Large intestine (tissue), 3 donors: ENCODE data around the gene SHLD2. TPM values are rescaled to one million over a fixed set of nuclear protein-coding genes. Genes with fewer than 3 reads are reported as not detected.
"Not testable (repeated sequence)": the region's sequence is repeated elsewhere in the genome, so short reads cannot be mapped to it uniquely, and the experiment has no call there.

Experiments used
- DNase-seq, 2 donors: peaks; one replicate each; pipeline versions ENCODE4 v3.0.0 to v3.0.0-alpha.2; 2013
- H3K27ac ChIP-seq: one replicate; pipeline ENCODE4 v1.5.1; 2013; ENCODE audit warnings: low read length
- H3K27me3 ChIP-seq: 2 replicates; pipeline ENCODE4 v1.6.1; 2013; ENCODE audit warnings: low read length; ENCODE audit not compliant: control insufficient read depth, insufficient read depth
- H3K36me3 ChIP-seq: 2 replicates; pipeline ENCODE4 v1.6.1; 2013; ENCODE audit warnings: low read length; ENCODE audit not compliant: control insufficient read depth, insufficient read depth
- H3K4me1 ChIP-seq: one replicate; pipeline ENCODE4 v1.6.1; 2013; ENCODE audit warnings: low read length; ENCODE audit not compliant: control insufficient read depth, insufficient read depth
- H3K4me3 ChIP-seq: one replicate; pipeline ENCODE4 v1.5.1; 2013; ENCODE audit warnings: low read length
- H3K9me3 ChIP-seq: one replicate; pipeline ENCODE4 v1.6.1; 2013; ENCODE audit warnings: mild to moderate bottlenecking, low read depth, low read length, moderate library complexity; ENCODE audit not compliant: control insufficient read depth
- WGBS: methylation state at CpG from one replicate; pipeline ENCODE4 v1.1.5; 2013; ENCODE audit warnings: low lambda C conversion rate; ENCODE audit not compliant: insufficient coverage; 5-methylcytosine and 5-hydroxymethylcytosine counted together
- polyA plus RNA-seq: library from polyadenylated mRNA; unstranded; fragments of 120-200 nt; gene quantifications from one replicate; pipeline ENCODE4 v1.2.1, GENCODE V29; 2013

Gene SHLD2
- polyA plus RNA-seq, 1 donor: 35.9 TPM

DNA sequence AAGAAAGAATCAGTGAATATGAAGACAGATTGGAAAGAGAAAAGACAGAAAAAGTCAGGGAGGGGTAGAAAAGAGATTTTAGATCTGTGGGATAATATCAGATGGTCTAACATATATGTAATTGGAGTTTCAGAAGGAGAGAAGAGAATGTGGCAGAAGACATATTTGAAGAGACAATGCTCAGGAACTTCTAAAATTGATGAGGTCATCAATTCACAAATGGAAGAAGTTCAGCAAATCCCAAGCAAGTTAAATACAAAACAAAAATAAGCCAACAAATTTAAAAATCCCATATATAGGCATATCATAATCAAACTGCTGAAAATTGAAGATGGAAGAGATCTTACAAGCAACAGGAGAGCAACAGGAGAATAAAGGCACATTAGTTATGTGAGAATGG lies 42.5 kb downstream of the SHLD2 start:
- H3K27ac ChIP-seq, H3K4me3 ChIP-seq, H3K4me1 ChIP-seq, H3K36me3 ChIP-seq, DNase-seq, H3K27me3 ChIP-seq, H3K9me3 ChIP-seq: not testable (repeated sequence)

DNA sequence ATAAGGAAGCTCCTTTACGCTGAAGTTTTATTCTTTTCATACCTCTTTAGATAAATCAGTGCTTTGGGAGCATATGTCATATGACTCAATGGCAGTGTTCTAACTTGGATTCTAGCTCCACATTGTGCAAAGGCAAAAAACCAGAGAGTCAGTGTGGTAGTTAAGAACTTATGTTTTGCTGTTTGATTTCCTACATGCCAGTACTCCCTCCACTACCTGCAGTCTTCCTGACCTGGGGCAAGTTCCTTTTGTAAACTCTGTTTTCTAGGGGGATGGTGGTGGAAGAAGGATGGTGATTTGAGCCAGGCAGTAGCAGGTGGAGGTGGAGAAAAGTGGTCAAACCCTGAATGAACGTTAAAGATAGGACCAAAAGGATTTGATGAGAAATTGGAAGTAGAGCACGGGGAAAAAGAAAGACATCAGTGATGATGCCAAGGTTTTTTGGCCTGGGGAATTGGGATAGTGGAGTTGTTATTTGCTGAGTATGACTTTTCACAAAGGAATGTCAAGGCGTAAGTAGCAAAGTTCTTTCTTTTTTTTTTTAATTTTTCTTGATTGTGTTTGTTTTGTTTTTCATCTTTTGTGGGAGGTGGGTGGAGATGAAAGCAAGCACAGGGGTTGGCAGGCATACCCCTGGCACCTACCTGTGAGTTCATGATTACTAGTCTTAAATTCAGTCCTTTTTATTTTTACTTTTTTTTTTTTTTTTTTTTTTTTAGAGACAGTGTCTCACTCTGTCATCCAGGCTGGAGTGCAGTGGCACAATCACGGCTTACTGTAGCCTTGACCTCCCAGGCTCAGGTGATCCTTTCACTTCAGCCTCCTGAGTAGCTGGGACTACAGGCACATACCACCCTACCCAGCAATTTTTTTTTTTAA lies 47.5 kb downstream of the SHLD2 start:
- WGBS: no CpG with 5 or more reads among the region's 5 CpGs
- not testable (repeated sequence) for H3K27me3 ChIP-seq, H3K9me3 ChIP-seq, H3K4me3 ChIP-seq, H3K4me1 ChIP-seq, H3K27ac ChIP-seq, DNase-seq, H3K36me3 ChIP-seq

- not testable (repeated sequence) for DNase-seq, H3K27ac ChIP-seq, H3K36me3 ChIP-seq, H3K27me3 ChIP-seq, H3K4me3 ChIP-seq, H3K4me1 ChIP-seq, H3K9me3 ChIP-seq
- no CpG with 5 or more reads among the region's 6 CpGs for WGBS
Measured at GRCh38 chr10:87143109-87143418, 48.1 kb downstream of the SHLD2 start.

- not testable (repeated sequence) for H3K36me3 ChIP-seq, H3K4me3 ChIP-seq, H3K9me3 ChIP-seq, H3K4me1 ChIP-seq, H3K27me3 ChIP-seq, H3K27ac ChIP-seq
- WGBS: no CpG with 5 or more reads among the region's 3 CpGs
- DNase-seq: peak; percentile 2 to 20
Measured at GRCh38 chr10:87145598-87145997, 50.6 kb downstream of the SHLD2 start.

DNA sequence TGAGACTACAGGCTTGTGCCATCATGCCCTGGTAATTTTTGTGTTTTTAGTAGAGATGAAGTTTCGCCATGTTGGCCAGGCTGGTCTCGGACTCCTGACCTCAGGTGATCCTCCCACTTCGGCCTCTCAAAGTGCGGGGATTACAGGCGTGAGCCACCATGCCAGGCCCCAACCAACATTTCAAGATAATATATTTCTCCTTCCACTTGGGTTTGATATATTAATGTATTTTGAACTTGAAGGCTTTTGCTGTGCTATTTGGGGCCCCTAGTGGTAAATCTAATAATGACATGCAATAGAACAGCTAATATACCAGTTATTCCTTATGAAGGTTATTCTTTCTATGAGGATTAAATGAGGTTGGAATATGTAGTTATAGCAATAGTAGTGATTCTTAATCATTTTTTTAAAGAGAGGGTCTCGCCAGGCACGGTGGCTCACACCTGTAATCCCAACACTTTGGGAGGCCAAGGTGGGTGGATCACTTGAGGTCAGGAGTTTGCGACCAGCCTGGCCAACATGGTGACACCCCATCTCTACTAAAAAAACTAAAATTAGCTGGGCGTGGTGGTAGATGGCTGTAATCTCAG lies 54.1 kb downstream of the SHLD2 start:
- H3K36me3 ChIP-seq, H3K27me3 ChIP-seq, H3K4me3 ChIP-seq, H3K9me3 ChIP-seq, DNase-seq, H3K4me1 ChIP-seq, H3K27ac ChIP-seq: not testable (repeated sequence)
- no CpG with 5 or more reads among the region's 9 CpGs for WGBS

DNA sequence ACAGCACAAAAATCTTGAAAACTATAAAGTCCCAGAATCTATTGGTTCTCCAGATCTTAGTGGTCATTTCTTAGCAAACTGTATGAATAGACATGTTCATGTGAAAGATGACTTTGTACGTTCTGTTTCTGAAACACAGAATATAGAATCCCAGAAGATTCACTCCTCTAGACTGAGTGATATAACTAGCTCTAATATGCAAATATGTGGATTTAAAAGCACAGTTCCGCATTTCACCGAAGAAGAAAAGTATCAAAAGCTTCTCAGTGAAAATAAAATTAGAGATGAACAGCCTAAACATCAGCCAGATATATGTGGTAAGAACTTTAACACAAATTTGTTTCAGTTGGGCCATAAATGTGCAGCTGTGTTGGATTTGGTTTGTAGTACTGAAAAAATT lies 56.5 kb downstream of the SHLD2 start:
- H3K9me3 ChIP-seq, DNase-seq, H3K4me1 ChIP-seq, H3K4me3 ChIP-seq, H3K27ac ChIP-seq, H3K27me3 ChIP-seq, H3K36me3 ChIP-seq: not testable (repeated sequence)
- WGBS: no CpG with 5 or more reads among the region's 3 CpGs

GRCh38 chr10:87156841-87157240 lies 61.8 kb downstream of the SHLD2 start:
- not testable (repeated sequence) for DNase-seq, H3K36me3 ChIP-seq, H3K27ac ChIP-seq, H3K4me3 ChIP-seq, H3K4me1 ChIP-seq, H3K27me3 ChIP-seq, H3K9me3 ChIP-seq
- WGBS: no CpG with 5 or more reads among the region's 4 CpGs

DNA sequence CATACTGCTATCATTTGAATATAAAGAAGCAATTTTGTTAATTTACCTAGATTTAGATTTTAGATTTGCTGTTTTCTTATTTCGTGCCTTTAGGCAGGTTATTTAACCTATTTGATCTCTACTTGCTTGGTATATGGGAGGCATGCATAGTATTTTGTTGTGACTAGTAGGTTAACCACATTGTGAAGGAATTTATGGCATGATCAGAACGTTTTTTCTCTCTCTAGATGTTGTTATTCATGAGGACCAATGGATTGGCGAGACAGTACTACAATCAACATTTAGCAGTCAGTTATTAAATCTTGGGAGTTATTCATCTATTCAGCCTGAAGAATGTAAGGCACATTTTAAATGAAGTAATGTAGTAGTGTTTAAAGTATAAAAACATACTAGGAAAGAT lies 62.8 kb downstream of the SHLD2 start:
- H3K27me3 ChIP-seq, H3K4me1 ChIP-seq, H3K9me3 ChIP-seq, H3K27ac ChIP-seq, H3K4me3 ChIP-seq, H3K36me3 ChIP-seq, DNase-seq: not testable (repeated sequence)
- no CpG with 5 or more reads among the region's 3 CpGs for WGBS

- not testable (repeated sequence) for H3K4me1 ChIP-seq, H3K27me3 ChIP-seq, H3K27ac ChIP-seq, H3K36me3 ChIP-seq, DNase-seq, H3K4me3 ChIP-seq, H3K9me3 ChIP-seq
- whole genome bisulfite sequencing: 95% methylated on average over 3 of the region's 3 CpGs
Measured at GRCh38 chr10:87162703-87163293, 67.8 kb downstream of the SHLD2 start.

GRCh38 chr10:87163414-87163813 lies 68.4 kb downstream of the SHLD2 start:
- no CpG with 5 or more reads among the region's 2 CpGs for WGBS
- DNase-seq, H3K27ac ChIP-seq: not testable (repeated sequence)

DNA sequence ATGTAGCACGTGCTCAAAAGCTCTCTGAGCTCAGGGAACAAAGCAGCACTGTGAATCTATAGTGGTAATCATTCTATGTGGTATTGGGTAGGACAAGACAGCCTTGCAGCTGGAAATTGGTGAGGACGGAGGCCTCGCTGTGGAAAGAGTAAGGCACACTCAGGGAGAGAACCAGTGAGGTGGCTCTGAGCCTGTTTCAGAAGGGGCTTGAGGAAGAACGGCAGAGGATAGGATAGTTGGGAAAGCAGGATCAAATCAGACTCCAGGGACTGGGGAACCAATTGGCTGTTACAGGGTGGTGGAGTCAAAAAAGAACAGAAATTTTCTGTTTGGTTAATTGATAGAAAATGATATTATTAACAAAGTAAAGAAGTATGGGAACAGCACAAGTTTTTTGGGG lies 74.9 kb downstream of the SHLD2 start:
- not testable (repeated sequence) for H3K4me1 ChIP-seq, H3K27me3 ChIP-seq, H3K9me3 ChIP-seq, H3K4me3 ChIP-seq, H3K27ac ChIP-seq, DNase-seq, H3K36me3 ChIP-seq
- WGBS: 40% methylated on average over 1 of the region's 4 CpGs

More at GRCh38 chr10:87163414-87163813, 68.4 kb downstream of the SHLD2 start:
- not testable (repeated sequence) for H3K27me3 ChIP-seq, H3K36me3 ChIP-seq, H3K4me3 ChIP-seq, H3K4me1 ChIP-seq, H3K9me3 ChIP-seq
